Activated T-helper 17 cell treated with anti-CD3 and anti-CD28 coated beads, Interleukin-2, amount 50 U/mL, for 72 hours (primary cell): ENCODE measurements around the gene CD47. TPM values are rescaled to one million over a fixed set of nuclear protein-coding genes. Genes with fewer than 3 reads are reported as not detected.

Source experiments
- ATAC-seq: fragments of 150-1000 bp; cut with Tn5 transposase; replicated peaks from 2 replicates; pipeline ENCODE4 v1.10.0; 2021; ENCODE audit warnings: mild to moderate bottlenecking, moderate library complexity
- H3K27ac Mint-ChIP-seq: one replicate; pipeline ENCODE4 v1.8.0; 2022; ENCODE audit warnings: mixed read lengths
- H3K27me3 Mint-ChIP-seq: one replicate; pipeline ENCODE4 v1.8.0; 2022; ENCODE audit warnings: mixed read lengths
- H3K36me3 Mint-ChIP-seq: one replicate; pipeline ENCODE4 v1.8.0; 2022; ENCODE audit warnings: low read depth, mild to moderate bottlenecking, mixed read lengths
- H3K4me1 Mint-ChIP-seq: one replicate; pipeline ENCODE4 v1.8.0; 2022; ENCODE audit warnings: mixed read lengths
- H3K4me3 Mint-ChIP-seq: one replicate; pipeline ENCODE4 v1.8.0; 2022; ENCODE audit warnings: mild to moderate bottlenecking, mixed read lengths
- H3K9me3 Mint-ChIP-seq: one replicate; pipeline ENCODE4 v1.8.0; 2022; ENCODE audit warnings: mixed read lengths
- total RNA-seq, 2 donors: library from RNA; stranded (reverse); gene quantifications; one replicate each; pipeline ENCODE4 v1.2.3, GENCODE V29; 2022

Gene CD47
- total RNA-seq, 2 donors from 2014 or later: 139 to 197 TPM

DNA sequence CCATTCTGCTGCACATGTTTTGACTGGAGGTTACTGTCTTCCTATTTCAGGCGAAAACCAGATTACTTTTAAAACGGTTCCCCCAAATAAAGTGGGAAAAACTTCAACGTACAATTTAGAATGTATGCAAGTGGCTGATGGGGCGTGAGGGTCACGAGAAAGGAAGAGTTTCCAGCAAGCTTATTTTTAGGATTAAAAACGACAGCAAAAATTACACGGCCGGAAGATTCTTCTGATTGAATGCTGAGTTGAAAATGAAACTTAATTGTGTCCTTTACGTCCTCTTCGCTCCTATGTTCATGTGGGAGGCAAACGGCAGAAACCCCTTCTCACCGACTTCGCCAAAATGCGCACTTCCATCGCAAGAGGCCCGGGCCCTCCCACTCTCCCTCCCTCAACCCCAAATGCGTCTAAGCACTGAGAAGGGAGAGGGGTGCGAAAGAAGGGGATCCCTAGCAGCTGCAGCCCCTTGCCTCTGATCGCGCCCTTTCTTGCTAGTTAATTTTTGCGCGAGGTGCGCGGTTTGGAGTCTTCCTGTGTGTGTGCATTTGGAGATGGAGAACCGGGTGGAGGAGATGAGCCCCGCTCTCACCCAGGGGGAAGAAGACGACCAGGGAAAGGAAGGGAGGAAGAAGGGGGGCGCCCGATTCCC lies 656 bp downstream of the CD47 start:
- Mint-ChIP-seq H3K27ac (peak overlapping the region; percentile 97), H3K36me3 (peaks cover 32% of the 10 kb centered on the region), H3K4me3 (no peak overlapping the region), H3K9me3 (no peaks in the 10 kb centered on the region), H3K27me3 (no peaks in the 10 kb centered on the region), H3K4me1 (peaks cover 28% of the 10 kb centered on the region)
- ATAC-seq: peak; percentile 8

DNA sequence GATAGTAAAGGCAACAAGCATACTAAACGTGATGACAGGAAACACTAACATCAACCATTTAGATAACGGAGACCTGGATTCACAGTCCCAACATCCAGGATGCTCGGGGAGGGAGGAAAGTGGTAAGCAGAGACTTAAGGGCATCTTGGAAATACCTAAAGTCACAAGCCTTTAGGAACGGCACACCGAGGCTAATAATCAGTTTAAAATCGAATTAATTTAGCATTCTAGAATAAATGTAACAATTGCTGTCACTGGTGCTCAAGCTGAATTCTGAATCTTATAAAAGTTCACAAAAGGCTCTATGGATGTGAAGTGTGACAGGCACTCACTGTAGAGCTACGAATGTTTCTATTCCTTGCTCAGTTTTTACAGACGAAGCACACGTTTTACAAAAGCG lies 1.3 kb downstream of the CD47 start:
- H3K4me1 Mint-ChIP-seq: peaks cover 28% of the 10 kb centered on the region
- ATAC-seq: no peak
- peak overlapping the region; percentile 97 for H3K27ac Mint-ChIP-seq
- H3K9me3 Mint-ChIP-seq: no peaks in the 10 kb centered on the region
- peaks cover 32% of the 10 kb centered on the region for H3K36me3 Mint-ChIP-seq
- H3K4me3 Mint-ChIP-seq: no peak overlapping the region
- no peaks in the 10 kb centered on the region for H3K27me3 Mint-ChIP-seq

DNA sequence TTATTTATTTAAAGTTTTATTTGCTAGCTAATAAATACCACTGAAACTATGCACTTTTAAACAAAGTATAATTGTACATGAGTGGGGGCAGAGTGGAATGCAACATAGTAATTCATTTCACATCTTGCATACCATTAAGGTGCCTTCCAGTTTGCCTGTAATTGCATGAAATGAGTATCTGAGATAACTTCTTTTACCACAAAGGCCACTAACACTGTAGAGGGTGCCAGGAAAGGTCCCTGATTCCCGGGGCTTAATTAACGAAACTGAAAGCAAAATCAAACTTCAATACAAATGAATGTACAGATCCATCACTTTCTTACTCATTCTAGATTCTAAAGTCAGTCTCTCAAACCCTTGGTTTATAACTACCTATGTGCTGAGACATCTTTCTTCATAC lies 2.1 kb downstream of the CD47 start:
- Mint-ChIP-seq H3K4me3 (no peak overlapping the region), H3K36me3 (peaks cover 32% of the 10 kb centered on the region), H3K27ac (peak overlapping the region; percentile 70), H3K9me3 (no peaks in the 10 kb centered on the region), H3K27me3 (no peaks in the 10 kb centered on the region), H3K4me1 (peaks cover 27% of the 10 kb centered on the region)
- ATAC-seq: peak; percentile 64

DNA sequence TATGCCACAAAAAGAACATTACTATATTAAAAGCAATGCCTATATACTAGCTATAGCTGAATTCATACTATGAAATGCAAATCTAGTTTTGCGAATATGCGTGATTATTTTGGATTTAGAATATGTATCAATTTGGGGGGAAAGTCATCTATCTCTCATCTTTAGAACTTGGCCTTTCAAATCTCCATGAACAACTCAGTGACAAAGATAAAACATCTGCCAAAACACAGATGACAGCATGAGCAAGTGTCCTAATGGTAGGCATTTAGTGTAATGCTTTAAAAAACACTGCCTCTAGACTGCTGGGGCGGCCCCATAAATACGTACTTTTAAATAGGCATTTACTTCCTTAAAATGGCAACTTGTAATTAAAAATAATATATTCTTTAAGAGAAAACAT lies 2.7 kb downstream of the CD47 start:
- Mint-ChIP-seq H3K27me3 (no peaks in the 10 kb centered on the region), H3K9me3 (no peaks in the 10 kb centered on the region), H3K27ac (no peak overlapping the region), H3K36me3 (peaks cover 32% of the 10 kb centered on the region), H3K4me3 (no peak overlapping the region), H3K4me1 (peaks cover 23% of the 10 kb centered on the region)
- no peak for ATAC-seq

DNA sequence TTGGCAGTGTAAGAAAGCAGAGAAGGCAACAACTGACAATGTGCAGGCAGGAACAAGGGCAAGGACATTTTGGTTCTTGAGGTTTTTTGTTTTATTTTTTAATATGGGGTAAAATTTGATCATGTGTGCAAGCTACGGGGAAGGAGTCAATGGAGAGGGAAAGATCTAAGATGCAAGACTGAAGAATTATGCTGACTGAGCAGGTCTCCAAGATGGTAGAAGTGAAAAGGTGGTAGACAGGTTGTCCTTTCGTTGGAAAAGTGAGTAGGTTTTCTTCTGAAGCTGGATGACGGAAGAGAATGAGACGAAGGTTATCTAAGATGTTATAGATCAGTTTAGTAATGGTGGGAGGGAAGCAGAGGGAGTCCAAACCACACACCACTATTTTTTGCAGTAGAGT lies 4.2 kb downstream of the CD47 start:
- Mint-ChIP-seq H3K9me3 (no peaks in the 10 kb centered on the region), H3K27me3 (no peaks in the 10 kb centered on the region)
- ATAC-seq: no peak

DNA sequence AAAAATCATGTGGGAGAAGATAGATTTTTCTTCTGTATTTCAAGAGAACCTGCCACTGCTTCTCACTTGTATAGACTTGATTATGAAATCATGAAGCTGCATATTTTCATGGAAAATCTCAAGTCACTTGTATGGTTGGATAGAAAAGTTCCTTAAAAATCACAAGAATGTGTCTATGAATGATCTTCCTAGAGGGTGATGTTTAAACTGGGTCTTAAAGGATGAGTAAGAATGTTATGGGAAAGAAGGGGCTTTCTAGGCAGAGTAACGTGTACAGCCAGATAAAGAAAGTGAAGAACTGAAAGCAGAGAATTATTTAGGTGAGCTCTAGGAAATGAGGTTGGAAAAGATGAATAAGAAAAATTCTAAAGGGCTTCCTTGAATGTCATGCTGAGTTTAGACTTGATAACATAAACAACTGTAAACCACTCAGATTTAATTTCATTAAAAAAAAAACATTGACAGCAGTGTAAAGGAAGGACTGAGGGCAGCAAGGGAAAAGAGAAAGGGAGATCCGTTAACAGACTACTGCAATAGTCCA lies 5.0 kb downstream of the CD47 start:
- ATAC-seq: peak; percentile 24

More for the DNA sequence above, 4.2 kb downstream of the CD47 start:
- H3K36me3 Mint-ChIP-seq: peaks cover 23% of the 10 kb centered on the region
- H3K4me1 Mint-ChIP-seq: peaks cover 21% of the 10 kb centered on the region
- H3K27ac Mint-ChIP-seq: no peak overlapping the region
- H3K4me3 Mint-ChIP-seq: no peak overlapping the region

DNA sequence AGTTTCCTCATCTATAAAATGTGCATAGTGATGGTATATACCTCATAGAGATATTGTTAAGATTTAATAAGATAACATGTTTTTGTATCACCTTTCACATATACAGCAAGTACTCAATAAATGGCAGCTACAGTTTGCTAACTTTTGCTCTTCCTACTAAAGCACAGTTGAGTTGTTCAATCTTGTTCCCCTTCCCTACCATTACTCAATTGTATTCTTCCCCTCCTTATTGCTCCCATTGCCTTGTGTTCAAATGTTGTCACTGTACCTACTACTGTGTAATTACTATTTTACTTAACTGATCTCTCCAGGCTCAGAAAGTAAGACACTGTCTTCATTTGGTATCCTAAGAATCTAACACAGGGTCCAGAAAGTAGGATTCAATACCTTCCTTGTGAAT lies 5.5 kb downstream of the CD47 start:
- ATAC-seq: no peak

More for the DNA sequence above, 5.0 kb downstream of the CD47 start:
- Mint-ChIP-seq H3K4me1 (peaks cover 21% of the 10 kb centered on the region), H3K27me3 (no peaks in the 10 kb centered on the region), H3K27ac (no peak overlapping the region), H3K9me3 (no peaks in the 10 kb centered on the region), H3K4me3 (no peak overlapping the region), H3K36me3 (peaks cover 21% of the 10 kb centered on the region)

DNA sequence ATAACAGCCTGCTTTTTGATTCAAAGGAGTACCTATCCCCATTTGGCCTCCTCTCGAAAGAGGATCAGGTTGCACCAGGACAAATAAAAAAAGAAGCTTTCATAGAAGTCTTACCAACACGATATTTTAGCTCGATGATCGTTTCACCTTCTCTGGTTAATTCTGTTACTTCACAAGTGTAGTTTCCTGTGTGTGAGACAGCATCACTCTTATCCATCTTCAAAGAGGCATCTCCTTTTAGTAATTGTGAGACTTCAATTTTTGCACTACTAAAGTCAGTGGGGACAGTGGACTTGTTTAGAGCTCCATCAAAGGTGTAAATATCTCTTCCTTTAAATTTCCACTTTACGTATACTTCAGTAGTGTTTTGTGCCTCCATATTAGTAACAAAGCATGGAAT lies 11.0 kb downstream of the CD47 start:
- Mint-ChIP-seq H3K27ac (peak overlapping the region; percentile 64), H3K27me3 (no peaks in the 10 kb centered on the region), H3K4me1 (peaks cover 45% of the 10 kb centered on the region), H3K4me3 (peak overlapping the region; percentile 45), H3K9me3 (no peaks in the 10 kb centered on the region), H3K36me3 (peaks cover 59% of the 10 kb centered on the region)
- ATAC-seq: peak; percentile 52

More for the DNA sequence above, 5.5 kb downstream of the CD47 start:
- peaks cover 24% of the 10 kb centered on the region for H3K36me3 Mint-ChIP-seq
- no peak overlapping the region for H3K27ac Mint-ChIP-seq
- peaks cover 21% of the 10 kb centered on the region for H3K4me1 Mint-ChIP-seq
- H3K9me3 Mint-ChIP-seq: no peaks in the 10 kb centered on the region
- H3K4me3 Mint-ChIP-seq: no peak overlapping the region
- H3K27me3 Mint-ChIP-seq: no peaks in the 10 kb centered on the region

DNA sequence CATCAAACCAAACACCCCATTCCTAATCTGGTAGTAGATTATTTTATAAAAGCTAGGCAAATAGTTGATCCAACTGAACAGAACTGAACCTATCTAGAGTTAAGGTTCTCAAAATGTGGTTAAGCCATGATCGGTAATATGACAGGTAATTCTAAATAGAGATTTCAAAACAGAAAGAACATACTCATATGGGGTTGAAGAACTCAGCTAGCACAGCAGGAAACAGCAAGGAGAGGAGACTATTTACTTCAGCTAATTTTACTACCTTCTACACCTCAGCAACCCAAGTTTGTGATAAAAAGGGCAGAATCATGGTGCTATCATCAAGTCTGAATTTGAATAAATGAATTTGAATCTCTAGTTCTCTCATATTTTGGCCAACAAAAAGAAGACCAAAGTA lies 11.8 kb downstream of the CD47 start:
- peak overlapping the region; percentile 64 for H3K27ac Mint-ChIP-seq
- H3K27me3 Mint-ChIP-seq: no peaks in the 10 kb centered on the region
- H3K36me3 Mint-ChIP-seq: peaks cover 67% of the 10 kb centered on the region
- no peaks in the 10 kb centered on the region for H3K9me3 Mint-ChIP-seq
- ATAC-seq: peak; percentile 43
- peaks cover 46% of the 10 kb centered on the region for H3K4me1 Mint-ChIP-seq
- H3K4me3 Mint-ChIP-seq: peak overlapping the region; percentile 45

DNA sequence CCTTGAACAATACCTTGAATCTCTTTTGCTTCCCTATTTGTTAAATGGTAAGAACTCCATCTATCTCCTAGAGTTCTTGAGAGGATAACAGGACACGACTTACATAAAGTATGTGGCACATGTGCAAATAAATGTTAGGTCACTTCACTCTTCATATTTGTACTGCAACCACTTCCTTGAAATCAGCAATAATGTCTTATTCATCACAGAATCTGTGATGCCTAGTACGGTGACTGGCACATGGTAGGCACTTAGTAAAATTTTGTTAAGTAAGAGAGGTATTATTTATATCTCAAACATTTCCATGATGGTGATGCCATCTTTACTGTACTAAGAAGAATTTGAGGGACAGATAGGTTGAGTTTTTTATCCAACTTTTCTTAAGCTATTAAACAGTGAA lies 14.3 kb downstream of the CD47 start:
- H3K27me3 Mint-ChIP-seq: no peaks in the 10 kb centered on the region
- no peak overlapping the region for H3K4me3 Mint-ChIP-seq
- ATAC-seq: no peak
- peaks cover 52% of the 10 kb centered on the region for H3K4me1 Mint-ChIP-seq
- peaks cover 89% of the 10 kb centered on the region for H3K36me3 Mint-ChIP-seq
- no peaks in the 10 kb centered on the region for H3K9me3 Mint-ChIP-seq
- H3K27ac Mint-ChIP-seq: no peak overlapping the region

DNA sequence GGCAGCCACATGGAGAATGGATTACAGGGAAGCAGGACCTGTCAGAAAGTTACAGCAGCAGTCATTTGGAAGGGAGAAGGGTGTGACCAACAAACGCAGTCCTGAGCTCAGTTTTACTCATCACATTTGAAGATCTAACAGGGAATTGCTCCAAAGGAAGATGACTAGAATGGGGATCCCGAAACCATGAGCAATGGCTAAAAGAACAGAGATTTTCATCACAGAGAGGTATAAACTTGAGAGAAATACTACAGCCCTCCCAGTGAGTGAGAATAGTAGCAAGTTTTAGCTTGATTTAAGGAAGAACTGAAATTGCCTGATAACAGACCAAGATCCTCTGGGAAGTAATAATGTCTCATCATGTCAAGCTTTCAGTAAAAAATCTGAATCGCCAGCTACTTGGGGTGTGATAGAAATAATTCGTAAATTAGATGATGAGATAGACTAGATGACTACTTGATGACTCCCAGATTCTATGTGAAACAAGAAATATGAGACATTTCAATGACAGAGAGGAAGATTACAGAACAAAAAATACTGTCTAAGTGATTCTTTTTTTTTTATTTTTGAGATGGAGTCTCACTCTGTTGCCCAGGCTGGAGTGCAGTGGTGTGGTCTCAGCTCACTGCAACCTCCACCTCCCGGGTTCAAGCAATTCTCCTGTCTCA lies 16.9 kb downstream of the CD47 start:
- H3K9me3 Mint-ChIP-seq: no peaks in the 10 kb centered on the region
- H3K36me3 Mint-ChIP-seq: peaks cover 93% of the 10 kb centered on the region
- no peaks in the 10 kb centered on the region for H3K27me3 Mint-ChIP-seq
- ATAC-seq: peak; percentile 80
- peak overlapping the region; percentile 2 for H3K4me3 Mint-ChIP-seq
- peaks cover 46% of the 10 kb centered on the region for H3K4me1 Mint-ChIP-seq
- H3K27ac Mint-ChIP-seq: peak overlapping the region; percentile 10

DNA sequence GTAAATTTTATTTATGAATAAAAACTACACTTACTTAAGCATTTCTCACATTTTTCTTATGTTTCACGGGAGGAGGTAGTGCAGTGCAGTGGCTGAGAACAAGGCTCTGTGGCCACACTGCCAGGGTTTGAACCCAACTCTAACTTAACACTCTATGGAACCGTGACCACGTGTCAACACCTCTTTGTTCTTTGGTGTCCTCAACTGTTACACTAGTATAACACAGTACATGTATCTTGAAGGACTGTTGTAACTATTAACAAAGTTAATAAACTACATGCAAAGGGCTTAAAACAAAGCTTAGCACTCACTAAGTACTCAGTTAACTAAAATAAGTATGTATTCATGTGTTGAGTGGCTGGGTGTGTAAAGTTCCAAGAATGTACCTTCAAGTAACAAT lies 19.5 kb downstream of the CD47 start:
- H3K27me3 Mint-ChIP-seq: no peaks in the 10 kb centered on the region
- no peak overlapping the region for H3K4me3 Mint-ChIP-seq
- H3K36me3 Mint-ChIP-seq: peaks cover 93% of the 10 kb centered on the region
- no peaks in the 10 kb centered on the region for H3K9me3 Mint-ChIP-seq
- peaks cover 43% of the 10 kb centered on the region for H3K4me1 Mint-ChIP-seq
- no peak overlapping the region for H3K27ac Mint-ChIP-seq
- ATAC-seq: no peak

DNA sequence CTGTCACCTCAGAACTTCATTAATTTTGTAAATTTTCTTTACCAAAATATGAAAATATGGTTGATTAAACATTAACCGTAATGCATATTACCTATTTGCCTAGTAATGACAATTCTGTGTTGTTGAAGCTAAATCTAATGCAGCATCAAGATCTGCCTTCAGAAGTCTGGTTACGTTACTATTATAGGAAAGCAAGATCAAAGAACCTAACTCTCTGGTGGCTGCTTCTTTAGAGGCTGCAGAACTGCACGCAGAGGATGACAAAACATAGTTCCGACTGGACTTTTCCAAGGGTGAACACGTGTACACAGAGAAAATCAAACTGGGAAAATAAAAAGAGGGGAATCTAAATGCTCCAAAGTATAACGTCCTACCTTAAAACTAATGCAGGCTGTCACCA lies 20.5 kb downstream of the CD47 start:
- Mint-ChIP-seq H3K27me3 (no peaks in the 10 kb centered on the region), H3K4me3 (no peak overlapping the region), H3K9me3 (no peaks in the 10 kb centered on the region), H3K36me3 (peaks cover 96% of the 10 kb centered on the region), H3K27ac (no peak overlapping the region), H3K4me1 (peaks cover 46% of the 10 kb centered on the region)
- no peak for ATAC-seq

DNA sequence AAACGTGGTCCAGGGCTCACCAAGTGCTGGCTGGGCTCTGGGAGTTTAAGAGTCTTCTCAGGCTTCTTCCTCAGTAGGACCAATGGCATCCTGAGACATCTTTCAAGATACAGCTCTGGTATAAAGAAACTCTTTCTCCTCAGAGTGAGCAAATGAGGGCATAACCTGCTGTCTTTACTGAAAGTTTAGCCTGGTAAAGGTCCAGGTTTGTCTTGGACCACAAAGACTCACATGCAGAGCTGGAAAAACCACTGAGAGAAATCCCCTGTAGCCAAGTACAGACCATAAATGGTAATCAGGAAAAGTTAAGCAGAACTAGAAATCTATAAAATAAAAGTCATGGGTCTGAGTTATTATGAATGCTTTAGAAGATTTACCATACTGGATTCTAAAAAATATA lies 23.1 kb downstream of the CD47 start:
- Mint-ChIP-seq H3K27me3 (no peaks in the 10 kb centered on the region), H3K4me3 (peak overlapping the region; percentile 26), H3K4me1 (peaks cover 51% of the 10 kb centered on the region), H3K36me3 (peaks cover 95% of the 10 kb centered on the region), H3K9me3 (no peaks in the 10 kb centered on the region), H3K27ac (peak overlapping the region; percentile 33)
- peak; percentile 81 for ATAC-seq

DNA sequence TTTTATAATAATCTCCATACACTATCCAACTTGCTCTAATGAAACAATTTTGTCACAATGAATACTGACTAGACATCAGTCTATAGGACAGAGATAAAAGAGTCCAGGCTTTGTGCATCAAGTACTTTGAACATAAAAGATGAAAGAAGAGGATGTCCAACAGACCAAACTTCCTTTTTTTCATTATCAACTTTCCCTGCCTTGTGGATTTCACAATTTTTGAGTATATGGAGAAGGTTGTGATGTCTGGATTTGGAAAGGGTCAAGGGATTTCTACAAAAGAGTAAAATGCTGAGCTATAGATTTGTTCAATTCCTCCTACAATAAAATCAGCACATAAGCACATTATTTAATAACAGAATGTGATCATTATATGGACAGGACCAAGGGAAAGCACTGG lies 25.7 kb downstream of the CD47 start:
- H3K4me3 Mint-ChIP-seq: no peak overlapping the region
- no peaks in the 10 kb centered on the region for H3K27me3 Mint-ChIP-seq
- no peaks in the 10 kb centered on the region for H3K9me3 Mint-ChIP-seq
- peaks cover 56% of the 10 kb centered on the region for H3K4me1 Mint-ChIP-seq
- ATAC-seq: no peak
- H3K27ac Mint-ChIP-seq: peak overlapping the region; percentile 41
- H3K36me3 Mint-ChIP-seq: peaks cover 97% of the 10 kb centered on the region
